Stimulated activated CD8-positive, alpha-beta memory T cell treated with anti-CD3 and anti-CD28 coated beads, Interleukin-7, amount 100 ng/mL, for 1 hour (primary cell): ENCODE measurements around the gene RALGAPA1.
"Not testable (repeated sequence)": the region's sequence is repeated elsewhere in the genome, so short reads cannot be mapped to it uniquely, and the experiment has no call there.

ENCODE experiments used
- DNase-seq, 2 donors: peaks; one replicate each; pipeline ENCODE4 v3.0.0-alpha.2; 2020; ENCODE audit warnings: low read depth in 2 of 2

RALGAPA1 gene

GRCh38 chr14:35808638-35809563, at the start of gene RALGAPA1:
Gene RALGAPA1, minus strand, starts transcription at chr14:35809295. Its CDS starts 460 bp downstream, at chr14:35808835.
- peak; percentile 87 to 88 for DNase-seq

GRCh38 chr14:35858521-35859209, 49.6 kb upstream of the RALGAPA1 start:
- DNase-seq = no peak

- DNase-seq = no peak
These were observed 46.9 kb upstream of the RALGAPA1 start for GRCh38 chr14:35855876-35856481.

- no peak for DNase-seq
These were observed 45.7 kb upstream of the RALGAPA1 start for GRCh38 chr14:35854696-35855270.

- no peak for DNase-seq
These were observed 44.1 kb upstream of the RALGAPA1 start for GRCh38 chr14:35853225-35853624.

GRCh38 chr14:35851823-35852222, 42.7 kb upstream of the RALGAPA1 start:
- no peak for DNase-seq

- no peak for DNase-seq
These were observed 40.0 kb upstream of the RALGAPA1 start for GRCh38 chr14:35849122-35849521.

GRCh38 chr14:35847636-35848035, 38.5 kb upstream of the RALGAPA1 start:
- no peak for DNase-seq

- no peak for DNase-seq
These were observed 35.4 kb upstream of the RALGAPA1 start for GRCh38 chr14:35844494-35844893.

GRCh38 chr14:35842245-35842644, 33.1 kb upstream of the RALGAPA1 start:
- DNase-seq = not testable (repeated sequence)

- not testable (repeated sequence) for DNase-seq
These were observed 32.6 kb upstream of the RALGAPA1 start for GRCh38 chr14:35841704-35842103.

- DNase-seq = no peak
These were observed 26.3 kb upstream of the RALGAPA1 start for GRCh38 chr14:35835208-35835982.

GRCh38 chr14:35829449-35829848, 20.4 kb upstream of the RALGAPA1 start:
- DNase-seq = no peak

GRCh38 chr14:35827678-35828472, 18.8 kb upstream of the RALGAPA1 start:
- DNase-seq = no peak

- DNase-seq = no peak
These were observed 17.9 kb upstream of the RALGAPA1 start for GRCh38 chr14:35826952-35827416.

GRCh38 chr14:35826218-35826951, 17.3 kb upstream of the RALGAPA1 start, which contains the start of gene BRMS1L:
Gene BRMS1L, plus strand, starts transcription at chr14:35826338. Its CDS starts 179 bp downstream, at chr14:35826517.
- DNase-seq = peak; percentile 87 to 91

GRCh38 chr14:35825968-35826217, 16.8 kb upstream of the RALGAPA1 start:
- no peak for DNase-seq

- not testable (repeated sequence) for DNase-seq
These were observed 15.5 kb upstream of the RALGAPA1 start for GRCh38 chr14:35824446-35825165.

GRCh38 chr14:35822501-35822900, 13.4 kb upstream of the RALGAPA1 start:
- no peak for DNase-seq
